SK-N-SH treated with all-trans-retinoic acid at 6 μM for 48 hours (cell line): ENCODE results near the gene IL36RN.

Source experiments
- CREB5 ChIP-seq: fragments of 250-450 bp; sonication (Bioruptor Pico); IDR thresholded peaks from 2 replicates; pipeline ENCODE4 v1.5.1; 2020; ENCODE audit warnings: low read depth, mild to moderate bottlenecking, moderate library complexity
- CSDC2 ChIP-seq: fragments of 250-450 bp; sonication (Bioruptor Pico); IDR thresholded peaks from 2 replicates; pipeline ENCODE4 v1.5.0; 2020; ENCODE audit warnings: mild to moderate bottlenecking, moderate library complexity
- TCF4 ChIP-seq: fragments of 250-450 bp; sonication (Bioruptor Pico); IDR thresholded peaks from 2 replicates; pipeline ENCODE4 v1.8.0; 2021; ENCODE audit warnings: mild to moderate bottlenecking, moderate library complexity, borderline replicate concordance

GRCh38 chr2:113103277-113103676, 44.3 kb downstream of the IL36RN start:
- TF ChIP-seq CREB5 (CRISPR knock-in tag) = no peak
- TF ChIP-seq CSDC2 (CRISPR knock-in tag) = no peak
- no peak for TF ChIP-seq TCF4 (CRISPR knock-in tag)
